Prostate gland (tissue), 2 donors: ENCODE results near the gene GFY.

Experiments
- CTCF ChIP-seq, 4 experiments: fragments of 200-600 bp in 2 of 4; fragments of 450-650 bp in 2 of 4; sonication (generic) in 2 of 4; IDR thresholded peaks; 1 replicate in 3 of 4; 2 replicates in 1 of 4; pipeline ENCODE4 v1.5.1; 2016 to 2019; ENCODE audit warnings: antibody characterized with exemption in 4 of 4, mild to moderate bottlenecking in 2 of 4, moderate library complexity in 2 of 4
- POLR2A ChIP-seq: fragments of 450-650 bp; IDR thresholded peaks from one replicate; pipeline ENCODE4 v1.6.1; 2016; ENCODE audit warnings: antibody characterized with exemption, mild to moderate bottlenecking
- POLR2AphosphoS5 ChIP-seq: sonication (generic); formaldehyde crosslinking; IDR thresholded peaks from one replicate; pipeline ENCODE4 v1.6.1; 2017; ENCODE audit warnings: antibody characterized with exemption

- TF ChIP-seq CTCF (IDR thresholded peaks at IDR 0.05): no peak
- TF ChIP-seq POLR2AphosphoS5: no peak
- no peak for TF ChIP-seq POLR2A
Observed at GRCh38 chr19:49462492-49462891, 37.3 kb downstream of the GFY start.
